ENCODE data around the gene STX19. TPM values are rescaled to one million over a fixed set of nuclear protein-coding genes. Genes with fewer than 3 reads are reported as not detected.

Gene STX19, protein sequence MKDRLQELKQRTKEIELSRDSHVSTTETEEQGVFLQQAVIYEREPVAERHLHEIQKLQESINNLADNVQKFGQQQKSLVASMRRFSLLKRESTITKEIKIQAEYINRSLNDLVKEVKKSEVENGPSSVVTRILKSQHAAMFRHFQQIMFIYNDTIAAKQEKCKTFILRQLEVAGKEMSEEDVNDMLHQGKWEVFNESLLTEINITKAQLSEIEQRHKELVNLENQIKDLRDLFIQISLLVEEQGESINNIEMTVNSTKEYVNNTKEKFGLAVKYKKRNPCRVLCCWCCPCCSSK
- not detected in 2 replicates for total RNA-seq (2014; rRNA removed; shearing (Covaris generic))
- 0.29 and 0.57 TPM in 2 replicates for polyA plus RNA-seq (2016; fragmentation: Nextera tagmentation; extraction: Ambion mirVana)
- long read RNA-seq, result 0 reads

DNA sequence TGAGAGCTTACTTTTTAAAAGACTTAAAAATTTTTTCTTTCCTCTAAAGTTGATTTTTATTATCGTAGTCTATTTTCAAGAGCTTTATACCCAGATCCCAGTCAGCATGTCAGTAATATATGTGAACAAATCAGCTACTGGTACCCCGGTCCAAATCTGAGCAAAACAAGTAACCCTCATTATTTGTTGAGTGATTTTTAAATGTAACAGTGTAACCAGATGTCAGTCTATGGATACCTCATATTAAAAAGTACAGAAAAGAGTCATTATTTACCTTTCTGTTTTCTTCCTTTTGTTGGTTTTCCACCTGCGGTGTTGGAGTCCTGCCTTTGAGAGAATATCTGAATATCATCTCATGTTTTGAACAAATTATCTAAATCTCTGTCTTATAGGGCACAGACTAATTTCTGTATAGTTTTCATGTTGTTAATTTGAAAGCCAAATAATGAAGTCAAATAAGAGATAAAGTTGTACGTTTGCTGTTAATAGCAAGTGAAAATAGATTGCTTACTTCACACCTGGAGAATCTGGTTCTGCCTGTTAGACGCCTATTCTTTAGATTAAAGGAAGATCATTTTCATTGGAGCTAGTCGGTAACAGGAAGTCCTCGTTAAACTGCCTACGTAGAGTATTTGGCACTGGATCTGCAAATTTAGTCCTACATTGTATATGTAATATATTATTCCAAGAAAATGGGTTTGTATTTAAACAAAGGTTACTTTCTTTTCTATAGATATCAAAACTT, at the start of gene STX19:
Gene STX19 (minus strand): TSS at position 505 of the 745 bp plus-strand sequence. CDS start 13,328 bp downstream, outside the sequence.
- Histone ChIP-seq H3K4me1 (ENCODE audit: insufficient read depth) (no peaks in the 10 kb centered on the region), H3F3A (replicated peaks; ENCODE audit: low read depth) (no peaks in the 10 kb centered on the region), H3K4me3 (no peak within 1 kb of the TSS), H3K9me2 (ENCODE audit: insufficient read depth) (no peaks in the 10 kb centered on the region), H3K27ac (ENCODE audit: low read depth) (no peak within 1 kb of the TSS), H3K36me3 (ENCODE audit: insufficient read depth) (no peaks in the 10 kb centered on the region), H3K79me2 (replicated peaks; ENCODE audit: insufficient read depth) (no peaks in the 10 kb centered on the region), H3K4me2 (no peak within 1 kb of the TSS), H3K27me3 (ENCODE audit: insufficient read depth) (no peaks in the 10 kb centered on the region), H2AFZ (no peak within 1 kb of the TSS), H4K20me1 (replicated peaks; ENCODE audit: insufficient read depth) (no peaks in the 10 kb centered on the region)
- H3K4me1 Mint-ChIP-seq, result peaks cover 6% of the 10 kb centered on the region; the same call in 2 of the 3 replicates
- H3K27me3 Mint-ChIP-seq (ENCODE audit: insufficient read depth, low read depth, poor library complexity), result peaks cover 1% of the 10 kb centered on the region
- no peak for TF ChIP-seq ZNF114 (CRISPR knock-in tag; IDR thresholded peaks at IDR 0.05)
- TF ChIP-seq POLR2AphosphoS5 (IDR thresholded peaks at IDR 0.05; ENCODE audit: low read depth), result no peak
- TF ChIP-seq CREB1 (CRISPR knock-in tag; IDR thresholded peaks at IDR 0.05; ENCODE audit: low read depth), result no peak
- TF ChIP-seq, protein P1, sequence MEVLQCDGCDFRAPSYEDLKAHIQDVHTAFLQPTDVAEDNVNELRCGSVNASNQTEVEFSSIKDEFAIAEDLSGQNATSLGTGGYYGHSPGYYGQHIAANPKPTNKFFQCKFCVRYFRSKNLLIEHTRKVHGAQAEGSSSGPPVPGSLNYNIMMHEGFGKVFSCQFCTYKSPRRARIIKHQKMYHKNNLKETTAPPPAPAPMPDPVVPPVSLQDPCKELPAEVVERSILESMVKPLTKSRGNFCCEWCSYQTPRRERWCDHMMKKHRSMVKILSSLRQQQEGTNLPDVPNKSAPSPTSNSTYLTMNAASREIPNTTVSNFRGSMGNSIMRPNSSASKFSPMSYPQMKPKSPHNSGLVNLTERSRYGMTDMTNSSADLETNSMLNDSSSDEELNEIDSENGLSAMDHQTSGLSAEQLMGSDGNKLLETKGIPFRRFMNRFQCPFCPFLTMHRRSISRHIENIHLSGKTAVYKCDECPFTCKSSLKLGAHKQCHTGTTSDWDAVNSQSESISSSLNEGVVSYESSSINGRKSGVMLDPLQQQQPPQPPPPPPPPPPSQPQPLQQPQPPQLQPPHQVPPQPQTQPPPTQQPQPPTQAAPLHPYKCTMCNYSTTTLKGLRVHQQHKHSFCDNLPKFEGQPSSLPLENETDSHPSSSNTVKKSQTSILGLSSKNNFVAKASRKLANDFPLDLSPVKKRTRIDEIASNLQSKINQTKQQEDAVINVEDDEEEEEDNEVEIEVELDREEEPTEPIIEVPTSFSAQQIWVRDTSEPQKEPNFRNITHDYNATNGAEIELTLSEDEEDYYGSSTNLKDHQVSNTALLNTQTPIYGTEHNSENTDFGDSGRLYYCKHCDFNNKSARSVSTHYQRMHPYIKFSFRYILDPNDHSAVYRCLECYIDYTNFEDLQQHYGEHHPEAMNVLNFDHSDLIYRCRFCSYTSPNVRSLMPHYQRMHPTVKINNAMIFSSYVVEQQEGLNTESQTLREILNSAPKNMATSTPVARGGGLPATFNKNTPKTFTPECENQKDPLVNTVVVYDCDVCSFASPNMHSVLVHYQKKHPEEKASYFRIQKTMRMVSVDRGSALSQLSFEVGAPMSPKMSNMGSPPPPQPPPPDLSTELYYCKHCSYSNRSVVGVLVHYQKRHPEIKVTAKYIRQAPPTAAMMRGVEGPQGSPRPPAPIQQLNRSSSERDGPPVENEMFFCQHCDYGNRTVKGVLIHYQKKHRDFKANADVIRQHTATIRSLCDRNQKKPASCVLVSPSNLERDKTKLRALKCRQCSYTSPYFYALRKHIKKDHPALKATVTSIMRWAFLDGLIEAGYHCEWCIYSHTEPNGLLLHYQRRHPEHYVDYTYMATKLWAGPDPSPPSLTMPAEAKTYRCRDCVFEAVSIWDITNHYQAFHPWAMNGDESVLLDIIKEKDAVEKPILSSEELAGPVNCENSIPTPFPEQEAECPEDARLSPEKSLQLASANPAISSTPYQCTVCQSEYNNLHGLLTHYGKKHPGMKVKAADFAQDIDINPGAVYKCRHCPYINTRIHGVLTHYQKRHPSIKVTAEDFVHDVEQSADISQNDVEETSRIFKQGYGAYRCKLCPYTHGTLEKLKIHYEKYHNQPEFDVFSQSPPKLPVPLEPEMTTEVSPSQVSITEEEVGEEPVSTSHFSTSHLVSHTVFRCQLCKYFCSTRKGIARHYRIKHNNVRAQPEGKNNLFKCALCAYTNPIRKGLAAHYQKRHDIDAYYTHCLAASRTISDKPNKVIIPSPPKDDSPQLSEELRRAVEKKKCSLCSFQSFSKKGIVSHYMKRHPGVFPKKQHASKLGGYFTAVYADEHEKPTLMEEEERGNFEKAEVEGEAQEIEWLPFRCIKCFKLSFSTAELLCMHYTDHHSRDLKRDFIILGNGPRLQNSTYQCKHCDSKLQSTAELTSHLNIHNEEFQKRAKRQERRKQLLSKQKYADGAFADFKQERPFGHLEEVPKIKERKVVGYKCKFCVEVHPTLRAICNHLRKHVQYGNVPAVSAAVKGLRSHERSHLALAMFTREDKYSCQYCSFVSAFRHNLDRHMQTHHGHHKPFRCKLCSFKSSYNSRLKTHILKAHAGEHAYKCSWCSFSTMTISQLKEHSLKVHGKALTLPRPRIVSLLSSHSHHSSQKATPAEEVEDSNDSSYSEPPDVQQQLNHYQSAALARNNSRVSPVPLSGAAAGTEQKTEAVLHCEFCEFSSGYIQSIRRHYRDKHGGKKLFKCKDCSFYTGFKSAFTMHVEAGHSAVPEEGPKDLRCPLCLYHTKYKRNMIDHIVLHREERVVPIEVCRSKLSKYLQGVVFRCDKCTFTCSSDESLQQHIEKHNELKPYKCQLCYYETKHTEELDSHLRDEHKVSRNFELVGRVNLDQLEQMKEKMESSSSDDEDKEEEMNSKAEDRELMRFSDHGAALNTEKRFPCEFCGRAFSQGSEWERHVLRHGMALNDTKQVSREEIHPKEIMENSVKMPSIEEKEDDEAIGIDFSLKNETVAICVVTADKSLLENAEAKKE (CRISPR knock-in tag; IDR thresholded peaks at IDR 0.05), result no peak
- no peak for TF ChIP-seq ZNF331 (CRISPR knock-in tag; IDR thresholded peaks at IDR 0.05; ENCODE audit: low read depth)
- no peak for TF ChIP-seq STAT1 (IDR thresholded peaks at IDR 0.05; ENCODE audit: unreplicated experiment)
- no peak for TF ChIP-seq ETS1 (IDR thresholded peaks at IDR 0.05)
- no peak for TF ChIP-seq CTCF (conservative IDR thresholded peaks at IDR 0.05; ENCODE audit: low read depth in 2 of 2)
- TF ChIP-seq EZH2 (IDR thresholded peaks at IDR 0.05; ENCODE audit: low read depth, unreplicated experiment), result no peak
- no peak for TF ChIP-seq JUNB (IDR thresholded peaks at IDR 0.05; ENCODE audit: unreplicated experiment)
- TF ChIP-seq REST (IDR thresholded peaks at IDR 0.05; ENCODE audit: unreplicated experiment), result no peak
- no peak for TF ChIP-seq EZH2phosphoT487 (IDR thresholded peaks at IDR 0.05; ENCODE audit: unreplicated experiment)
- TF ChIP-seq NANOG (IDR thresholded peaks at IDR 0.05; ENCODE audit: borderline replicate concordance), result no peak
- peak; percentile 21 for DNase-seq (ENCODE audit: low spot score)
- H3K4me3 Mint-ChIP-seq, result no peak within 1 kb of the TSS
- H3K36me3 Mint-ChIP-seq (ENCODE audit: low read depth), result peaks cover 5% of the 10 kb centered on the region; the same call in 1 of the 3 replicates
- no peak for ATAC-seq
- H3K9me3 Mint-ChIP-seq, result no peaks in the 10 kb centered on the region
- 0 out of 2 replicates have a peak within 1 kb of the TSS, but pooled peaks have one; percentile 32 for H3K27ac Mint-ChIP-seq
